ENCODE measurements around the gene ATL2.

DNA sequence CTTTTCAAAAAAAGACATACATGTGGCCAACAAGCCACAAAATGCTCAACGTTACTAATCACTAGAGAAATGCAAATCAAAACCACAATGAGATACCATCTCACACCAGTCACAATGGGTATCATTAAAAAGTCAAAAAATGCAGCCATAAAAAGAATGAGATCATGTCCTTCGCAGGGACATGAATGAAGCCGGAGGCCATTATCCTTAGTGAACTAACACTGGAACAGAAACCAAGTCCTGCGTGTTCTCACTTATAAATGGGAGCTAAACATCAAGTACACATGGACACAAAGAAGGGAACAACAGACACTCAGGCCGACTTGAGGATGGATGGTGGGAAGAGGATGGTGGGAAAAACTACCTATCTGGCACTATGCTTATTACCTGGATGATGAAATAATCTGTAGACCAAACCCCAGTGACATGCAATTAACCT, 17.8 kb upstream of the ATL2 start:
- TF ChIP-seq, protein P1, sequence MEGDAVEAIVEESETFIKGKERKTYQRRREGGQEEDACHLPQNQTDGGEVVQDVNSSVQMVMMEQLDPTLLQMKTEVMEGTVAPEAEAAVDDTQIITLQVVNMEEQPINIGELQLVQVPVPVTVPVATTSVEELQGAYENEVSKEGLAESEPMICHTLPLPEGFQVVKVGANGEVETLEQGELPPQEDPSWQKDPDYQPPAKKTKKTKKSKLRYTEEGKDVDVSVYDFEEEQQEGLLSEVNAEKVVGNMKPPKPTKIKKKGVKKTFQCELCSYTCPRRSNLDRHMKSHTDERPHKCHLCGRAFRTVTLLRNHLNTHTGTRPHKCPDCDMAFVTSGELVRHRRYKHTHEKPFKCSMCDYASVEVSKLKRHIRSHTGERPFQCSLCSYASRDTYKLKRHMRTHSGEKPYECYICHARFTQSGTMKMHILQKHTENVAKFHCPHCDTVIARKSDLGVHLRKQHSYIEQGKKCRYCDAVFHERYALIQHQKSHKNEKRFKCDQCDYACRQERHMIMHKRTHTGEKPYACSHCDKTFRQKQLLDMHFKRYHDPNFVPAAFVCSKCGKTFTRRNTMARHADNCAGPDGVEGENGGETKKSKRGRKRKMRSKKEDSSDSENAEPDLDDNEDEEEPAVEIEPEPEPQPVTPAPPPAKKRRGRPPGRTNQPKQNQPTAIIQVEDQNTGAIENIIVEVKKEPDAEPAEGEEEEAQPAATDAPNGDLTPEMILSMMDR (IDR thresholded peaks at IDR 0.05) = no peak
- no peak for TF ChIP-seq POLR2A (IDR thresholded peaks at IDR 0.05)
